Gastroesophageal sphincter (tissue), 3 donors: ENCODE results near the gene GEMIN7.

Experiments used
- EP300 ChIP-seq: sonication (generic); formaldehyde crosslinking; IDR thresholded peaks from one replicate; pipeline ENCODE4 v1.6.1; 2017; ENCODE audit warnings: antibody characterized with exemption, mild to moderate bottlenecking
- POLR2A ChIP-seq, 2 donors: fragments of 450-650 bp; IDR thresholded peaks; one replicate each; pipeline ENCODE4 v1.6.1; 2017; ENCODE audit warnings: antibody characterized with exemption in 2 of 2, mild to moderate bottlenecking in 2 of 2, moderate library complexity in 1 of 2
- TF ChIP-seq, protein P1 (sequence below), 4 experiments: fragments of 200-600 bp in 2 of 4; fragments of 450-650 bp in 2 of 4; sonication (generic) in 1 of 4; IDR thresholded peaks; one replicate each; pipeline ENCODE4 v1.5.1; 2017 to 2019; ENCODE audit warnings: antibody characterized with exemption in 4 of 4, mild to moderate bottlenecking in 2 of 4, moderate library complexity in 2 of 4

DNA sequence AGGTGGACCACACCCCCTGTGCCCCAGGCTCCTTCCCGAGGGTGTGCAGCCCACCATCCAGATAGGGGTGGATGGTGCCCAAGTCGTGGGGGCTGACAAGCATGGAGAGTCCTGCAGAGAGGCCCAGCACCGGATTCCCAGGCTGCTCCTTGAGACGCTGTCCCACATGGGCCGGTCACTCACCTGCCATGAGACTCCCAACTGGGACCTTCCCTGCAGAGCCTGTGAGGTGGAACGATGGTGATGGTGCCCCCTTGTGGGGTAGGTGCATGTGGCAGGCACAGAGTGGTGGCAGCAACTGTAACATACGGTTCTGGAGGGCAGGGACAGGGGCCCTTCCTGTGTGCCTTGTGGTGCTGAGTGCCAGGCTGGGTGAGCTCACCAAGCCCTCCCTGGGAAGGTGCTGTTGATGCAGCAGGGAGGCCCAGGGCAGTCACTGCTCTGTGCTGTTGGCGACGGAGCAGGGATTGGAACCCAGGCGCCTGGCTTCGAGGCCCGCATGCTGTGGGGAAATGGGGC, 47.0 kb downstream of the GEMIN7 start:
- no peak for TF ChIP-seq POLR2A (IDR thresholded peaks at IDR 0.05)
- TF ChIP-seq, protein P1, sequence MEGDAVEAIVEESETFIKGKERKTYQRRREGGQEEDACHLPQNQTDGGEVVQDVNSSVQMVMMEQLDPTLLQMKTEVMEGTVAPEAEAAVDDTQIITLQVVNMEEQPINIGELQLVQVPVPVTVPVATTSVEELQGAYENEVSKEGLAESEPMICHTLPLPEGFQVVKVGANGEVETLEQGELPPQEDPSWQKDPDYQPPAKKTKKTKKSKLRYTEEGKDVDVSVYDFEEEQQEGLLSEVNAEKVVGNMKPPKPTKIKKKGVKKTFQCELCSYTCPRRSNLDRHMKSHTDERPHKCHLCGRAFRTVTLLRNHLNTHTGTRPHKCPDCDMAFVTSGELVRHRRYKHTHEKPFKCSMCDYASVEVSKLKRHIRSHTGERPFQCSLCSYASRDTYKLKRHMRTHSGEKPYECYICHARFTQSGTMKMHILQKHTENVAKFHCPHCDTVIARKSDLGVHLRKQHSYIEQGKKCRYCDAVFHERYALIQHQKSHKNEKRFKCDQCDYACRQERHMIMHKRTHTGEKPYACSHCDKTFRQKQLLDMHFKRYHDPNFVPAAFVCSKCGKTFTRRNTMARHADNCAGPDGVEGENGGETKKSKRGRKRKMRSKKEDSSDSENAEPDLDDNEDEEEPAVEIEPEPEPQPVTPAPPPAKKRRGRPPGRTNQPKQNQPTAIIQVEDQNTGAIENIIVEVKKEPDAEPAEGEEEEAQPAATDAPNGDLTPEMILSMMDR (IDR thresholded peaks at IDR 0.05), result peak in 3 of 4 experiments; percentile 30 to 56 (median 47)
- no peak for TF ChIP-seq EP300
